ENCODE measurements around the gene HHATL.

Gene HHATL

DNA sequence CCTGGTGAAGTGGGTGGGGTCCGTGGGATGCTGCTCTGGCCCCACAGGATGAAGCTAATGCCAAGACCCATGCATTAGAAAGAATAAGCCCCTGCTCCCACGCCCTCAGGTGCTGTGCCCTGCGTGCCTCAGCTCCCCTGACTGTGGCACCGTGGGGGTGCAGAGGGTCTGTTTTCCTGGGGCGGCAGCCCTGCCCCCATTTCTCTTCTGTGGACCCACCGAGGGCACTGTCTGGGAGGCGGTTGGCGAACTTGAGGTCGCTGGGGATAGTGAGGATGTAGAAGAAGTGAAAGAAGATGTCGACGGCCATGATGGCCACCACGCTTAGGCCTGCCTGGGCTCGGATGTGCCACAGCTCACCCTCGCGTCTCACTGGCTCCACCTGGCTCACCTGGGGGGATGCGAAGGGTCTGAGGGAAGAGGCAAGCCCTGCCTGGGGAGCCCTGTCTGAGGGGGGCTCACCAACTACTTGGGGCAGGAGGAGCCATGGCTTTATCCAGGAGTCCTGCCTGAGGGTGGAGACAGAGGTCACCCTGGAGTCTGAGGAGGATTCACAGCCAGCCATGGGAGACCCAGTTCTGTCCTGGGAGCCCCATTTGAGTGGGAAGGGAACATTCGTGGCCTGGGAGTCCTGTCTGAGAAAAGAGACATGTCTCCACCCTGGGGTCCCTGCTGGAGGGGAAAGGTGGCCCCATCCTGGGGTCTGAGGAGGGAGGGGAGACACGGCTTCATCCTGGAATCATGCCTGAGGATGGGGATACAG is 5.1 kb downstream of the HHATL start:
- DNase-seq, result no peak

DNA sequence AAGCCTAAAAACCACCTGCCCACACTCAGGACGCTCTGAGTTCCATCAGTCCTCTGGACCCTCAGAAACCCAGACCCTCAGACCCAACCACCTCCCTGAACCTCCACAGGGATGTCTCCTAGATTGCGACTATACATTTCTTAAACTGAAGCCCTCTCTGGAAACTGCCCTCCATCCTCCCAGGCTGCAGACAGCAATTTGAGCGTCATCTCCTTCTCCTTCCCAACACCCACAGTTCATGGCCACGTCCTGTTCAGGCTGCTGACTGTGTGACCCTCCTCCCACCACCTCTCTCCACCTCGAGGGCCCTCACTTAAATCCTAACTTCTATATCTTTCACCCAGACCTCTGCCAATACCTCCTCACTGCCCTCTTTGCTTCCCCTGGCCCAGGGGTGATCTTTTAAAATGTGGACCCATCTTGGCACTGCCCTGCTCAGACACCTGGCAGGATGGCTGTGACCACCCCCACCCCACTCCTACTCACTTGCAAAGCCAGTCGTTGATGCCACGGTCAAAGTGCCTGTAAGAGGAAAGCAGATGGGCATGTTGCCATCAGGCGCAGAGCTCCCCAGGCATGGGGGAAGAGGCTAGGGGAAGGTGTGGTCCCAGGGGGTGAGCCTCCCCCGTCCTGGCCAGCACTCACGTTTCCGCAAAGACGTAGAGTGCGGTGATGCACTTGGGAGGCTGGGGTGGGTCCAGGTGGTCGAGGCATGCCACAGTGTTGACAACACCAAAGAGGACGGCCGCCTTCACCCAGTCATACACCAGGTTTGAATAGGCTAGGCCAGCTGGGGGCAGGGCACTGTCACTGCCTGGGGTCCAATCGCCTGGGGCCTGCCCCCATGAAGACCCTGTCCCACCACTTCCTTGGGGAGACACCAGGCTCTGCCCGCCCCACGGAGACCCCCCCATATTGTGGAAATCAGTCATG is 6.0 kb downstream of the HHATL start:
- DNase-seq, result no peak

DNA sequence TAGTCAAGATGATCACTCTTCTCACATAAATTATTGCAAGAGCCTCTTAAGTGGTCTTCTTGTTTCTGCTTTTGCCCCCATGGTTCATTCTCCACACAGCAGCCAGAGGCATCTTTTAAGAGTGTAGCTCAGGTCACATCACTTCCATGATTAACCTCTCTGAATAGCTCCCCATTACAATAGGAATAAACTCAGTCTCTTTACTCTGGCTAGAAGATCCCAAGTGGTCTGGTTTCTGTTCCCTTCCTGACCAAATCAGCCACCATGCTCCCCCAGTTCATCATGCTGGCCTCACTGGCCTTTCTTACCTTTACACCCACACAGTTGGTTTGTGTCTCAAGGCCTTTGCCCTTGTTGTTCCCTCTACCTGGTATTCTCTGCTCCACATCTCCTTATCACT is 8.2 kb downstream of the HHATL start:
- no peak for DNase-seq

DNA sequence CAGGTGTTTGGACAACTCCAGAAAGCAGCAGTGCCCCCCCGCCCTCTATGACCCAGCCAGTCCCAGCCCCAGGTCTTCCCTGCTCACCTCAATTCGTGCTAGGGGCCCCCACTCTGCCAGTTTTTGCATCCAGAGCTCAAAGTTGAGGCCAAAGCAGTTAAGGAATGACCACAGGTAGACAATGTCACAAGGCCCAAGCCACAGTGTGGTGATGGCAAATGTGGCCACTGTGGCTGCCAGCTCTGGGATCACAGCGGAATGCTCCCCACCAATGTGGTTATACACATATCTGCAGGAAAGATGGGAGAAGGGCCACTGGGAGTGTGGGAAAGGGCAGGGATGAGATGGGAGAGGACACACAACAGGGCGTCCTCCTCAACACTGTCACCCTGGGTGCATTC is 9.1 kb downstream of the HHATL start:
- DNase-seq, result no peak

DNA sequence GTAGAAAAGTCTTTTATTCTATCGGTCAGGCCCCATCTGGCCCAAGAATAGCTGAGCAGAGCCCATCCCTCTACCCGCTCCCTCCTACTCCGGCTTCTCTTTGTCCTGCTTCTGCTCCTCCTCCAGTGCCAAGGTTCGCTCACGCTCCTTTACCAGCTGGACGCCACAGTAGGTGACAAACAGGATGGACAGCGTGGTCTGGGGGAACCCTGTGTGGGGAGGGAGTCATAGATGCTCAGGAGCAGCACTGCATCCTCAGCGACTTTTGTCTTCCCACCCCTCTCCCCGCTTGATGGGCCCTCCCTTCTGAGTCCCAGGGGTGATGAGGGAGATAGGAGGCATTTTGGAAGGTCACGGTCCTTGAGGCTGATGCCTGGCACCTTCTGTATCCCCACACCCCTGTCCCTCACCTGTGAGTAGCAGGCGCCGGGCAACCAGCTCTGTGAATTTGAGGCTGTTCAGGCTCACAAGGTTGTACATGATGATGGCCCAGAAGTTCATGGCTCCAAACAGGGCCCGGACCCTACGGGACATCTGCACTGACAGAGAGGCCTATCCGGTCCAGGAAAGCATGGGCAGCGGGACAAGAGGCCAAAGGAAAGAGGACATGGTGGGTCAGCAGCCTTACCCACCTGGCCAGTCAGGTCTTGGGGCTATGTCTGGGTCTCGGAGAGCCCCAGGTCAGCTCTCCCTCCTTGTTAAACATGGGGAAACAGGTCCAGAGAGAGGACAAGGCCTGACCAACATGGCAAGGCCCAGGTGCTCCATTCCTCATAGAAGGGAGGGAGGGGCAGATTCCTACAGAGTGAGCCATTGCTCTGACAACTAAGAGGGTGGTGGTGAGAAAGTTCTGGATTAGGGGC is 9.7 kb downstream of the HHATL start:
- no peak for DNase-seq

DNA sequence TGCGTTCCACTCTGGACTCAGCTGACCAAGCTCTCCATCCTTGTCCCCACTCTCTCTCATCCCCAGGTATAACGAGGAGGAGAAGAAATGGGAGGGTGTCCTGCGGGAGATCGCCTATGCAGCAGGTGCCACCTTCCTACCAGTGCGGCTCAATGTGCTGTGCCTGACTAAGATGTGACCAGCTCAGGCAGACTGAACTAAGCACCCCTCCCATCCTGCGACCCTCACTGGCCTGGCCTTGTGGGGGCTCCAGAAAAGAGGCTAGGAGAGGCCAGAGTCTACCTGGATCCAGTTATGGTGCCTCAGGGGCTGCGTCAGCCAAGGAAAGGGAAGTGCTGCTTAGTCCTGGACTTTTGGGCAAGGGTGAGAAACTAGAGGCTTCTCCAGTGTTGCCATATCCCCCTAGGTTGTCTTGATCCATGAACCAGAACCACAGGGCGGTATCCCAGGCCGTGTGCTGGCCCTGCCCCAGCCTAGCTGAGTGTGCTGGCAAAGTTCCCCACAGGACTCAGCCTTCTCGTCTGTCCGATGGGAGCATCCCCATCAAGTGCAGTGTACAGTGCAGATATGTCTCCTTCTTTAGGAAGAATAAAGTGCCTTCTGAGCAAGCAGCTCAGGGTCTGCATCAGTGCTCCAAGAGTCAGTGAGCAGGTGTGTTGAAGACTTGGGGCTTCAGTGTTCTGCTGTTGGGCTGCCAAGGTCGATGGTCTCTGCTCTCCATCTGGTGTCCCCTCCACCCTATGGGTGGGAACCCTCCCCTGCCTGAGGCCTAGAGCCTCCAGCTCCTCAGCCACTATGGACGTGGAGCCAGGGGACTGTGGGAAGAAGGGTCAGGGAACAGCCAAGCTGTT is 10.6 kb downstream of the HHATL start:
- DNase-seq, result no peak

DNA sequence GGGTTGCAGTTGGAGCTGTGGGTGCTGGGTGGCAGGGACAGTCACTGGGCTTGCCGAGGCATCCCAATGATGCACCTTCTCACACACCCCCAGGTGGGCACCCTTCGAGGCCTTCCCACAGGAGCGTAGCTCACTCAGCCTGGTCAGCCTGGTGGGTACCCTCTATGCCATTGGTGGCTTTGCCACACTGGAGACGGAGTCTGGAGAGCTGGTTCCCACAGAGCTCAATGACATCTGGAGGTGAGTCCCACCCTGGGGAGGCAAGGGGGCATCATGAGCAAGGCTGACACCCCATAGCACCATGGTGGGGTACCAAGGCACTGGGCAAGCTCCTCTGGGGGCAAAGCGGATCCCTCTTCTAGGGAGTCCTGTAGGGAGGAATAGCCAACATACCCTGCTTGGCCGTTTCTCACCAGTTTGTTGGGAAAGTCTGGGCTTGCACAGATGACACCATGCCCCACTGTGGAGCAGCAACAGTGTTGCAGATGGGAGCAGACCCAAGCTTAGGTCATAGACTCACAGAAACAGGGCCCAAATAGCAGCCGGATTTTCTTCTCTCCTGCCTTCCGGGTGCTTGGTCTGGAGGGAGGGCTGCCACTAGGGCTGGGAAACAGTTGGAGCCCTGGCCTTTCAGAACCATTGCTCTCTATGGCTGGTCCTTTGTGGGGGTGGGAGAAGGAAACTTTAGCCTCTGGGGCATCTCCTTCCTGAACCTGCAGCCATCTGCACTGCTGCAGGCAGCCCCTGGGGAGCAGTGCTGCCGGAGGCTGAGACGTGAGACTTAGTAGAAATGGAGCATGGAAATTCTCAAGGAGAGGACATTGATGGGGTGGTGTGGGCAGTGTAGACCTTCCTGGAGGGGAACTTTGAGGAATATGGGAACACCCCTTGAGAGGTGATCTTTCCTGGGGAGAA is 11.6 kb downstream of the HHATL start:
- DNase-seq, result no peak

DNA sequence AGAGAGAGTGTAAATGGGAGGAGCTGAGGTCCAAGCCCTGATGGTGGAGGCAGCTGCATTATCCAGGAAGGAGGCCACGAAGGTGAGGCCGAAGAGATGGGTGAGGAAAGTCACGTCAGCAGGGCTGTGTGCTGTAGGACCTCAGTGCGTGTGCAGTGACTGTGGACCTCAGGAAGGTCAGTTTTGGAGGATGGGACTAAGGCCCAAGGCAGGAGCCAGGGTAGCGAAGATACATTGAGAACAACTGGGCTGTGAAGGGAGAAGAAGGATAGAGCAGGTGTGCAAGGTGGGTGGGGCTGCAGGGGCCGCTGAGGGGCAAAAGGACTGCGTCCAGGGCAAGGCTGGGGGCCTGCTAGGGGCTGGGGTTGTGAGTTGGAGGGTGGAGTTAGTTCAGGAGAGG is 12.4 kb downstream of the HHATL start:
- DNase-seq, result no peak

DNA sequence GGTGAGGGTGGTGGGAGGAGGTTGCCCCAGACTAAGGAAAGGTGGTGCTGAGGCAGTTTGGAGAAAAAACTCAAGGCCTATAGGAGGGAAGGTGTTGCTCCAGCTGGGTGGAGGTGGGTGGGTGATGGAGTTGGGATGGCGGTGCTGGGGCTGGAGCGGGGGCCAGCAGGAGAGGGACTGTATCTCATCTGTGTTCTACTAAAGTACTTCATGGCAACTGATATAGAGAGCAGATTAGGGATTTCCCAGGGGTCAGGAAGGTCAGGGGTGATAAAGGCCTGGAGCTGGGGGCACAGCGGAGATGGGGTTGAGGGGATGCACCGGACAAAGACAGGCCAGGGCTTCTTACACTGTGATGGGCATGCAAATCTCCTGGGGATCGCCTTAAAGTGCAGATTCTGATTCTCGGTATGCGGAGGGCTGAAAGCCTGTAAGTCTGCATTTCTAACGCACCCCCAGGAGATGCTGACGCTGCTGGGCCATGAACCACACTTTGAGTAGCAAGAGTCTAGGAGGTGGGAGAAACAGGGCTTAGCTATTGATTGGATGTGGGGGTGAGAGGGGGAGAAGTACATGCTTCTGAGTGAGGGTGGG is 13.1 kb downstream of the HHATL start:
- no peak for DNase-seq

DNA sequence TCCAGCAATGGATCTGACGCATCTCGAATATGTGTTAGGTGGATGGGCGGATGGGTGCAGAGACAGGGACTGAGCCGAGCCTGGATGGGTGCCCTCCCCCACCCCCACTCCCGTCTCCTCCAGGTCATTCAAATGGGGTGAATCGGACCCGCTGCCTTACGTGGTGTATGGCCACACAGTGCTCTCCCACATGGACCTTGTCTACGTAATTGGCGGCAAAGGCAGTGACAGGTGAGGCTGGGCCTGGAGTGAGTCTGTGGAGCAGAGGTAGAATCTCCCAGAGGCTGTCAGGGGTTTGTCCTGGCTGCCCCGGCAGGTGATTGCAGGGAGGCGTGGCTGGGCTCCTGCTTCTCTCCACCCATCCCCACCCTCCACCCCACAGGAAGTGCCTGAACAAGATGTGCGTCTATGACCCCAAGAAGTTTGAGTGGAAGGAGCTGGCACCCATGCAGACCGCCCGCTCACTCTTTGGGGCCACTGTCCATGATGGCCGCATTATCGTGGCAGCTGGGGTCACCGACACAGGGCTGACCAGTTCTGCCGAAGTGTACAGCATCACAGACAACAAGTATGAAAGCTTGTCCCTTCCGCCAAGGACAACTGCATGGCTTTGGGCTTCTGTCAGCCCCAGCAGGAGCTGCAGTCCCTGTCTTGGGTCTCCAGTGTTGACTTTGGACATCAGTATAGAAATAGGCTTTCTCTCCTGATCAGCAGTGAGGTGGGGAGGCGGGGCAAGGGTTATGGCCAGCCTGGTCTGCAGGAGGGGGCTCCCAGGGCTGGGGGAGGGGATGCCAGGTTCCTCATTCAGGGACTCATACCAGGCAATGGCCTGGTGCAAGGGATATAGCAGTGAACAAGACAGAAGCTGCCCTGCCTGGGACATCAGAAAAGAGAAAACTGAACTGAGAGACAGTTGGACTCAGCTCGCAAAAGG is 13.8 kb downstream of the HHATL start:
- no peak for DNase-seq

DNA sequence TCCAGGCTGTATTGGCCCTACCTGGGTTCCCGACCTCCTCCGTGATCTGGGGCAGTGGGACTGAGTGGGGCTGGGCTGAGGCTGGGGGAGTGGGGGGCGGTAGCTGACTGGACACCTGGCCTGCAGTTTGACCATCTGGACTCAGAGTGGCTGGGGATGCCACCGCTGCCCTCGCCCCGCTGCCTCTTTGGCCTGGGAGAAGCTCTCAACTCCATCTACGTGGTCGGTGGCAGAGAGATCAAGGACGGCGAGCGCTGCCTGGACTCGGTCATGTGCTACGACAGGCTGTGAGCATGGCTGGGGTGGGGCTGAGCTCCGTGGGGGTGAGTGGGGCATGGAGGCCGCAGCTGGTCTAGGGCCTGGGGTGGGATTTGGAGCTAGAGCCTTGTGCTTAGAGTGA is 14.6 kb downstream of the HHATL start:
- DNase-seq, result no peak

DNA sequence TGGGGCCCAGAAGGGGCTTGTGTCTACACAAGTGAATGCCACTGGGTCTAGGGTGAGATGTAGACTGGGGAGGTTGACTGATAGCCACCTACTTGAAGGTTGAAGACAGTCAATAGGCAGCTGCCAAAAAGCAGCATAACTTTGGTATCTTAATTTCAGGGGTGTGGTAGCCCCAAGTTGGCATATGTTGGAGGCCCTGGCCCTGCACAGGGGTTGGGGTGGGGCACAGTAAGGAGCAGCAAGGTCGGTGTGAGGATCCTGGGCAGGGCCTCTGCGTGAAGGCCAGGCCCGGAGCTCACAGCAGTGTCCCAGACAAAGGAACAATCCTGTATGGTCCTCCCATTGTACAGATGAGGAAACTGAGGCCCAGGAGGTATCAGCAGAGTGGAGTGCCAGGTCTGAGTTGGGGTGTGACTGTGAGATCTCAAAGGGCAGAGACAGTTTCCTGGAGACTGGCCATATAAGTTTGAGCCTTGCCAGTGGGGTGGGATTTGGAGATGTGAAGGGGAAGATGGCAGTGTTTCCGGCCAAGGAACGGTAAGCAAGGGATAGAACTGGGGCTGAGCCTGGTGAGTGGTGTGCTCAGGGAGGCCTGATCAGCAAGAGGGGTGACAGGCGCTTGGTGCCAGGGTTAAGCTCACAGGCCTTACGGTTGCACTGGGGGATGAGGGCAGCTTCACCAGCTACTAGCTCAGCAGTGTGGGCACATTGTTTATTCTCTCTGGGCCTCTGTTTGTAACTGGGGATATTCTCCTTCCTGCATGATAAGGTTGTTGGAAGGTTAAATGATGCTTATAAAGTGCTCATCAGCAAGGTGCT is 15.6 kb downstream of the HHATL start:
- DNase-seq, result no peak

DNA sequence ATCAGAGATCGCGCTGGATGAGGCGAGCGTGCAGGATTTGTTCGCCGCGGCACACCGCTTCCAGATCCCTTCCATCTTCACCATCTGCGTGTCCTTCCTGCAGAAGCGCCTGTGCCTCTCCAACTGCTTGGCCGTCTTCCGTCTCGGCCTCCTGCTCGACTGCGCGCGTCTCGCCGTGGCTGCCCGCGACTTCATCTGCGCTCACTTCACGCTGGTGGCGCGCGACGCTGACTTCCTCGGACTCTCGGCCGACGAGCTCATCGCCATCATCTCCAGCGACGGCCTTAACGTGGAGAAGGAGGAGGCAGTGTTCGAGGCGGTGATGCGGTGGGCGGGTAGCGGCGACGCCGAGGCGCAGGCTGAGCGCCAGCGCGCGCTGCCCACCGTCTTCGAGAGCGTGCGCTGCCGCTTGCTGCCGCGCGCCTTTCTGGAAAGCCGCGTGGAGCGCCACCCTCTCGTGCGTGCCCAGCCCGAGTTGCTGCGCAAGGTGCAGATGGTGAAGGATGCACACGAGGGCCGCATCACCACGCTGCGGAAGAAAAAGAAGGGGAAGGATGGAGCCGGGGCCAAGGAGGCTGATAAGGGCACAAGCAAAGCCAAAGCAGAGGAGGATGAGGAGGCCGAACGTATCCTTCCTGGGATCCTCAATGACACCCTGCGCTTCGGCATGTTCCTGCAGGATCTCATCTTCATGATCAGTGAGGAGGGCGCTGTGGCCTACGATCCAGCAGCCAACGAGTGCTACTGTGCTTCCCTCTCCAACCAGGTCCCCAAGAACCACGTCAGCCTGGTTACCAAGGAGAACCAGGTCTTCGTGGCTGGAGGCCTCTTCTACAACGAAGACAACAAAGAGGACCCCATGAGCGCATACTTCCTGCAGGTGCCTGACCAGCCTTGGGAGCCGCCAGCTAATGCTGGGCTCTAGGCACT is 16.4 kb downstream of the HHATL start:
- DNase-seq, result no peak

DNA sequence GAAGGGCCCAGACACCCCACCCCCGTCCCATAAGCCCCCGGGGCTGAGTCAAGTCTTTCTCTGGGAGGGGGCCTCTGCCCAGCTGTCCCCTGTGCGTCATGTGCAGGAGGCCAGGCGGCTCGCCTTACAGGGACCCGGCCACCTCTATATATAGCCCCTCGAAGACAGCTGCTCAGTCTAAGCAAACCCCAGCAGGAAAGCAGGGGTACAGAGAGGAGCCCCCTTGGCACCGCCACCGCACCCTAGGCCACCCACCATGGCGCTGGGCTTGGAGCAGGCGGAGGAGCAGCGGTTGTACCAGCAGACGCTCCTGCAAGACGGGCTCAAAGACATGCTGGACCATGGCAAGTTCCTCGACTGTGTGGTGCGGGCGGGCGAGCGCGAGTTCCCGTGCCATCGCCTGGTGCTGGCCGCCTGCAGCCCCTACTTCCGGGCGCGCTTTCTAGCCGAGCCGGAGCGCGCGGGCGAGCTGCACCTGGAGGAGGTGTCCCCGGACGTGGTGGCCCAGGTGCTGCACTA is 17.2 kb downstream of the HHATL start, which contains the start of gene KLHL40:
KLHL40 (plus strand) TSS at position 175 of the 519 bp plus-strand sequence; CDS start at position 257, 82 bp downstream.
- DNase-seq, result no peak

DNA sequence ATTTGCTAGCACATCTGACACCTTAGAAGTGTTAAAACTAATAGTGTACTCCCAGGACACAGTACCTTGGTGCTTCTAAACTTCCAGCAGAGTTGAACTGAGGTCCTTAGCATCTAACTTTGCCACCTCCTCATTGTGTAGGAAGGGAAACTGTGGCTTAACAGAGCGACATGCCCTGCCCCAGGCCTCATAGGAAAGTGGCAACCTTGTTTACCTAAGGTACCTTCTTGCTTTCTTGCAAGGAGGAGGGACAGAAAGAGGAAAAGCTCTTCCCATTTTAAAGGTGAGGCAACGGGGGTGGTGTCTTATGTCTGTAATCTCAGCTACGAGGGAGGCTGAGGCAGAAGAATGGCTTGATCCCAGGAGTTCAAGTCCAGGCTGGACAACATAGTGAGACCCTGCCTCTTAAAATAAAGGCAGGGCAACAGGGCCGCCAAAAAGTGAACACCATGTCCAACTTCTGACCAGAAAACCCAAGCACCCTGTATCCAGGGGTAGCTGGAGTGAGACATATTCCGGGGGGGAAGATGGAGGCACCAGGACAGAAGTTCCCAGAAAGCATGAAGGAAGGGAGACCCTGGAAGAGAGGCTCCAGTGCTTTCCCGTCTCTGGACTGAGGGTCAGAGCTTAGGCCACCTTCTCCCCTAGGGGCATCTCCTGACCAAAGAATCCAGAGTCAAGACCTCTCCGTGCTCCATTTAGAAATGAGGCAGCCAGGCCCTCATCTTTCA is 17.8 kb downstream of the HHATL start:
- no peak for DNase-seq

DNA sequence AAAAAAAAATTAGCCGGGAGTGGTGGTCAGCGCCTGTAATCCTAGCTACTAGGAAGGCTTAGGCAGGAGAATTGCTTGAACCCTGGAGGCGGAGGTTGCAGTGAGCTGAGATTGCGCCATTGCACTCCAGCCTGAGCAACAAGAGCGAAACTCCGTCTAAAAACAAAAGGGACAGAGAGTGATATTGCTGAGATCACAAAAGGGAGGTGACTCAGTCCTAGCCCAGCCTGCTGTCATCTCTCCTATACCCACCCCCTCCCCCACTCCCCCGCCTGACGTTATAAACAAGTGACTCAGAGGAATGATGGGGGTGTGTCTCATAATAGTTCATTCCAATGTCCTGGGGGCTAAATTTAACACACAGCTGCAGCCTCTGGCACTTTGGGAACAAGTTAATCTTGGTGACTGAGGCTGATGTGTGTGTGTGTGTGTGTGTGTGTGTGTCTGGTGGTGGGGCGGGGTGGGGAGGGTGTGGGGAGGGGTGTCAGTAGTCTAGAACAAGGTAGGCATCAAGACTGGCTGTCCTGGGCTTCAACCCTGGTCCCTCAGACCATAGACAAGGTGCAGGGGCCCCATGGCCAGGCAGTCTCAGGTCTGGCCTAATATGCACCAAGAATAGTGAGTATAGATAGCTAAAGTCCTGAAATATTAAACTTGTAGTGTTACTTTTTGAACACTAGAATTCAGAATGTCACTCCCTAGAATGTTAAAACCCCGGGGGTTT is 18.6 kb downstream of the HHATL start:
- no peak for DNase-seq
